ENCODE results near the gene ZDHHC4. TPM values are rescaled to one million over a fixed set of nuclear protein-coding genes. Genes with fewer than 3 reads are reported as not detected.

Gene ZDHHC4
- total RNA-seq, 1 experiment from 2014 or later: 62.0 TPM

DNA sequence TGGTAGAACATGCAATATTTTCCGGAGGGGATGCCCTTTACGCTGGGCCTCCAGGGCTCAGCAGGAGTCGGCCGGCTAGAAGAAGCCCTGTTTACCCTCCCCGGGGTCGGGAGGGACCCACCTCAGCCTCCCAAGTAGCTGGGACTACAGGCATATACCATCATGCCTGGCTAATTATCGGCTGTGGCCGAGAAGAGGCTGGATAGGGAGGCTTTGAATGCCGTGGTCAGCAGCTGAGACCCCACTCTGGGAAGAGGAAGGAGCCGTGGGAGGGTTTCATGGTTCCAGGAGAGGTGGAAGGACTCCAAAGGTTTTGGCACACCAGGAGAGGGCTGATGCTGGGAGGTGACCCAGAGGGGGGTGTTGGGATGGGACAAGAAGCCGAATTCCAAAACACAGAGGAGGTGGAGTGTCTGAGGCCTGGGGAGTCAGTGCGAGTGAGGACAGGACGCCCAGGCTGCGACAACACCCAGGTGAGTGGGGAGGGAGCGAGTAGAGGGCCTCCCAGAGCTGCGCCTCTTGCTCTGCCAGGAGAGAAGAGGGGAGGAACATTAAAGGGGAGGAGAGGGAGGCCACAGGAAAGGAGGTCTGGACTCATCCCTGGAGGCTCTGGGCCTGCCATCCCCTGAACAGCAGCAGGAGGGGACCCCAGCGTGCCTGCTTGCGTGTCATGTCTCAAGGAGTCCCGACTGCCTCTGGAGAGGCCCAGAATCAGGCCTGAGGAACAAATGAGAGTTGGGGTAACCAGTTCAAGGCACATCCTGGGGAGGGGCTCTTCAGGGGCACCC, 45.6 kb upstream of the ZDHHC4 start:
- Mint-ChIP-seq H3K27ac (no peak overlapping the region), H3K4me3 (peak overlapping the region; percentile 75 to 90), H3K27me3 (ENCODE audit: low read depth) (peaks cover 90% of the 10 kb centered on the region), H3K9me3 (no peaks in the 10 kb centered on the region), H3K36me3 (ENCODE audit: insufficient read depth in 1 of 3, low read depth in 3 of 3) (no peaks in the 10 kb centered on the region), H3K4me1 (peaks cover 17 to 24% of the 10 kb centered on the region in 2 experiments)
- no peak overlapping the region for H3K18ac ChIP-seq (ENCODE audit: insufficient read length, low read depth, low read length)
- no peaks in the 10 kb centered on the region for H3K9me3 ChIP-seq (ENCODE audit: control insufficient read depth, low read depth, low read length)
- no peak overlapping the region for H2BK120ac ChIP-seq (ENCODE audit: low read depth, low read length, poor library complexity, severe bottlenecking)
- H3K27ac ChIP-seq (ENCODE audit: insufficient read length, low read depth, low read length): no peak overlapping the region
- peak overlapping the region; percentile 56 for H3K4me2 ChIP-seq (ENCODE audit: insufficient read depth, insufficient read length, low read length)
- no peak overlapping the region for H2BK5ac ChIP-seq (ENCODE audit: insufficient read length, low read length)
- H2AFZ ChIP-seq (ENCODE audit: low read length): no peak overlapping the region
- TF ChIP-seq, protein P1, sequence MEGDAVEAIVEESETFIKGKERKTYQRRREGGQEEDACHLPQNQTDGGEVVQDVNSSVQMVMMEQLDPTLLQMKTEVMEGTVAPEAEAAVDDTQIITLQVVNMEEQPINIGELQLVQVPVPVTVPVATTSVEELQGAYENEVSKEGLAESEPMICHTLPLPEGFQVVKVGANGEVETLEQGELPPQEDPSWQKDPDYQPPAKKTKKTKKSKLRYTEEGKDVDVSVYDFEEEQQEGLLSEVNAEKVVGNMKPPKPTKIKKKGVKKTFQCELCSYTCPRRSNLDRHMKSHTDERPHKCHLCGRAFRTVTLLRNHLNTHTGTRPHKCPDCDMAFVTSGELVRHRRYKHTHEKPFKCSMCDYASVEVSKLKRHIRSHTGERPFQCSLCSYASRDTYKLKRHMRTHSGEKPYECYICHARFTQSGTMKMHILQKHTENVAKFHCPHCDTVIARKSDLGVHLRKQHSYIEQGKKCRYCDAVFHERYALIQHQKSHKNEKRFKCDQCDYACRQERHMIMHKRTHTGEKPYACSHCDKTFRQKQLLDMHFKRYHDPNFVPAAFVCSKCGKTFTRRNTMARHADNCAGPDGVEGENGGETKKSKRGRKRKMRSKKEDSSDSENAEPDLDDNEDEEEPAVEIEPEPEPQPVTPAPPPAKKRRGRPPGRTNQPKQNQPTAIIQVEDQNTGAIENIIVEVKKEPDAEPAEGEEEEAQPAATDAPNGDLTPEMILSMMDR (conservative IDR thresholded peaks at IDR 0.05): no peak
- no peaks in the 10 kb centered on the region for H4K20me1 ChIP-seq (ENCODE audit: control insufficient read depth, insufficient read depth, insufficient read length)
- H4K8ac ChIP-seq (replicated peaks; ENCODE audit: insufficient read length, low read depth, low read length): no peak overlapping the region
- H3K23ac ChIP-seq (ENCODE audit: insufficient read length, low read depth, low read length): no peak overlapping the region
- no peak for DNase-seq
- H3K23me2 ChIP-seq (ENCODE audit: insufficient read length, low read depth, low read length, poor library complexity, severe bottlenecking): peaks cover 19% of the 10 kb centered on the region
- H3K56ac ChIP-seq (ENCODE audit: insufficient read length, low read depth, low read length): no peak overlapping the region
- H2BK15ac ChIP-seq (ENCODE audit: low read depth, low read length): no peak overlapping the region
- no peak overlapping the region for H2BK20ac ChIP-seq (ENCODE audit: low read depth, low read length, poor library complexity, severe bottlenecking)
- H2AK5ac ChIP-seq (ENCODE audit: insufficient read length, low read length): no peak overlapping the region
- peaks cover 4% of the 10 kb centered on the region; the same call in 1 of the 2 replicates for H3K27me3 ChIP-seq (ENCODE audit: insufficient read depth, low read length)
- H3K4ac ChIP-seq (ENCODE audit: low read depth, low read length): no peak overlapping the region
- no peak overlapping the region for H3T11ph ChIP-seq (ENCODE audit: low read length)
- no peaks in the 10 kb centered on the region for H3K79me2 ChIP-seq (ENCODE audit: insufficient read depth, low read length)
- whole genome bisulfite sequencing (ENCODE audit: extremely low coverage, insufficient read length, low lambda C conversion rate): no CpG with 5 or more reads among the region's 19 CpGs
- no peak overlapping the region for H4K91ac ChIP-seq (ENCODE audit: insufficient read length, low read depth, low read length)
- H3K14ac ChIP-seq (ENCODE audit: insufficient read depth, low read length): no peak overlapping the region
- H3K79me1 ChIP-seq (ENCODE audit: insufficient read depth, low read depth, low read length, poor library complexity, severe bottlenecking): no peaks in the 10 kb centered on the region
- no peak overlapping the region for H2BK12ac ChIP-seq (ENCODE audit: insufficient read length, low read depth, low read length)
- no peak overlapping the region for H4K5ac ChIP-seq (ENCODE audit: insufficient read length, low read depth, low read length)
- no peaks in the 10 kb centered on the region for H3K4me1 ChIP-seq (ENCODE audit: insufficient read depth, low read length)
- no peak overlapping the region for H3K9ac ChIP-seq (ENCODE audit: extremely low read depth, insufficient read length, low read length)
